Measurements from ENCODE around the gene NHLRC4.

NHLRC4 gene

DNA sequence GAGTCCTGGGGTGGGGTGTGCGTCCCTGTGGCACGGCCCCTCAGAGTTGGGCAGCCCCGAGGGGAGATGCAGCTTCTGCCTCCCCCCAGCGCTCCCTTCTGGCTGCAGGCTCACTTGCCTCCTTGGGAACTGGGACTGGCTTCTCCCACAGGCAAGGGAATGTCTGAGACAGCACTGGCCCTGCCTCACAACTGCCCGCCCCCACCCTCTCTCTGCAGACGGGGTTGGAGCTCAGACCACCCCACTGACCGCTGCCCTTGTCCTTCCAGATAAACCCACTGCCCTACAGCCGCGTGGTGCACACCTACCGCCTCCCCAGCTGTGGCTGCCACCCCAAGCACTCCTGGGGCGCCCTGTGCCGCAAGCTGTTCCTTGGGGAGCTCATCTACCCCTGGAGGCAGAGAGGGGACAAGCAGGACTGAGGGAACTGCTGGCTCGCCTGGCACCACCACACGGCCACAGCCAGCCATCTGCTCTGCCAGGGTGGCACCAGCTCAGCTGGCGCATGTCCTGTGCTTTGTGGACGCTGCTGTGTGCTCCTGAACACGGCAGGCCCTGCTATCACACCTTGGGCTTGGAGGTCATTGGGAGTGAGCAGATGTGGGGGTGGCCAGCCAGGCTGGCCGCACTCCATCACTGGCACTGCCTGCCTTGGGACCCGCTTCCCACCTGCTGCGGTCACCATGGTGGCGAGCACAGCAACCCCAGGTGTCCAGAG is 16.0 kb downstream of the NHLRC4 start:
- no peak for DNase-seq (ENCODE audit: low read depth, low spot score)

DNA sequence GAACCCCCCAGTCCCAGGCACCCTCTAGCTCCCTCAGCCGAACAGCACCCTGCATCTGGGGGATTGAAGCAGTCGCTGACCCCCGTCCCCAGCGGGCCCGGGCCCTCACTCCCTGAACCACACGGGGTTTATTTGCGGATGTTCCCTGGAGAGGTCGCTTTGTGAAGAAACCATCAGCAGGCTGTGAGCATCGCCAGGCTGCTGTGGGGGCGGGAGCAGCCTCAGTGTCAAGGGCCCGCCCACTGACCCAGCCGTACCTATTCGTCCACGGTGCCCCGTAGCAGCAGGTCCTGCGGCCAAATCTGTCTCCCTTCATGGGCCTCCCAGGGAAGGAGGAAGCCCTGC is 16.6 kb downstream of the NHLRC4 start:
- no peak for DNase-seq (ENCODE audit: low read depth, low spot score)

- DNase-seq (ENCODE audit: low read depth, low spot score) = no peak
Measured at GRCh38 chr16:583815-584591, 17.2 kb downstream of the NHLRC4 start.

GRCh38 chr16:585351-585750 is 18.5 kb downstream of the NHLRC4 start:
- DNase-seq (ENCODE audit: low read depth, low spot score) = no peak

DNA sequence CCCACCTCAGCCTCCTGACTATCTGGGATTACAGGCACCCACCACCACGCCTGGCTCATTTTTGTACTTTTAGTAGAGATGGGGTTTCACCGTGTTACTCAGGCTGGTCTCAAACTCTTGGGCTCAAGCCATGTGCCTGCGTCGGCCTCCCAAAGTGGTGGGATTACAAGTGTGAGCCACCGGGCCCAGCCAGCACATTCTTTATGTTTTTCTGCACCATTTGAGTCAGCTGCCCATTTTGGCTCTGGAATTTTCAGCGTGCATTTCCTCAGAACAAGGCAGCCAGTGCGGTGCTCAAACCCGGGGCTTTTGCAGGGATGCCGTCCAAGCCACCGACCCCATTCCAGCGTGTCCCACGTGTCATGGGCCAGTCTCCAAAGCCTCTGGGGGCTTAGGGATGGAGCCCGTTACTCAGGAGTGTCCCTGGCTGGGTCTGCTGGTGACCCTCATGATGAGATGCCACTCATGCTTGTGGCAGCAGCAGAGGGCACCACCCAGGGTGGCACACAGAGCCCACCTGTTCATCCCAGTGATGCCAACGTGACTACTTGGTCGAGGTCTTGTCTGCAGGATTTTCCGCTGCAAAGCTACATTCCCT is 19.3 kb downstream of the NHLRC4 start:
- no peak for DNase-seq (ENCODE audit: low read depth, low spot score)

GRCh38 chr16:586645-587590 is 20.1 kb downstream of the NHLRC4 start:
- DNase-seq (ENCODE audit: low read depth, low spot score) = no peak

DNA sequence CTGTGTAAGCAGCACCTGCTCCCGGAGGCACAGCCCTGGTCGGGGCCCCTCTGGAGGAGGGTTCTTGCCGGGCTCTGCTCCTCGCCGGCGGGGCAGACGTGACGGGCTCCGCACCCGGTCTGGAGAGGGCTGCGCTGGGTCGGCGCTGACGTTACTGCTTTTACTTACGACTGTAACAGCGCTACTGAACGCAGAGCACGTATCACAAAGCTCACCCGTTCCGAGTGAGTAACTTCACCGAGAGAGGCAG is 21.8 kb downstream of the NHLRC4 start:
- DNase-seq (ENCODE audit: low read depth, low spot score) = no peak

DNA sequence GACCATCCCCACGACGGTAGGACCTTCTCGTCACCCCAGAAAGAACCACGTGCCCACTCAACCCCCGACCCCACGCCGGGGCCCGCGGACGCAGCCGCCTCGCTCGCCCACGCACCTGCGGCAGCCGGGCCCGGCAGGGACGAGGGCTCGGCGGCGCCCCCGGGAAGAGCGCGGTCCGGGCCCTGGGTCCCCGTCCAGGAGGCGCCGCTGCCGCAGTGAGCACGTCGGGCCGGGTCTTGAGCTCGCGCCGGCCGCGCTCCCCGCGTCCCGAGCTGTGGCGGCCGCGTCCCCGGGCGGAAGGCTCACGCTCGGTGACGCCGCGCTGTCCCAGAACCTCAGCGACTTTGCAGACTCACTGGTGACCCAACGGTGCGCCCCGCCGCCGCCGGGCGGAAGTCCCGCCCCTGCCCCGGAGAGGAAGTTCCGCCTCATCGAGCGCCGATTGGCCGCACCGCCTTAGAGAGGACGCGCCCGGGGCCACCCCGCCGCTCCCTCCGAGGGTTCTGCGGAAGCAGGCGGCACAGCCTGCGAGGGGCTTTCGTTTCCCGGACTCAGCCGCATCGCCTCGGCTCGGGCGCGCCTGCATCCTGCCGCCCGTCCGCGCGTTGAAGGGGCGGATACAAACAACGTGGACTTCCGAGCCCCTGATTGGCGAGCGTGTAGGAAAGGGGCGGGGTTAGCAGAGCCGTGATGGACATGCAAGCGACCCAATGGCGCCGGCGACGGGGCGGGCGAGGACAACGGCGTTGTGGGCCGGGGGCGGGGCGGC is 22.3 kb downstream of the NHLRC4 start:
- peak; percentile 88 for DNase-seq (ENCODE audit: low read depth, low spot score)

GRCh38 chr16:589658-590187 is 22.9 kb downstream of the NHLRC4 start, which contains the start of gene RAB40C:
TSS of gene RAB40C (plus strand) at chr16:590066. CDS start at chr16:590292, 226 bp downstream.
- peak; percentile 95 for DNase-seq (ENCODE audit: low read depth, low spot score)

DNA sequence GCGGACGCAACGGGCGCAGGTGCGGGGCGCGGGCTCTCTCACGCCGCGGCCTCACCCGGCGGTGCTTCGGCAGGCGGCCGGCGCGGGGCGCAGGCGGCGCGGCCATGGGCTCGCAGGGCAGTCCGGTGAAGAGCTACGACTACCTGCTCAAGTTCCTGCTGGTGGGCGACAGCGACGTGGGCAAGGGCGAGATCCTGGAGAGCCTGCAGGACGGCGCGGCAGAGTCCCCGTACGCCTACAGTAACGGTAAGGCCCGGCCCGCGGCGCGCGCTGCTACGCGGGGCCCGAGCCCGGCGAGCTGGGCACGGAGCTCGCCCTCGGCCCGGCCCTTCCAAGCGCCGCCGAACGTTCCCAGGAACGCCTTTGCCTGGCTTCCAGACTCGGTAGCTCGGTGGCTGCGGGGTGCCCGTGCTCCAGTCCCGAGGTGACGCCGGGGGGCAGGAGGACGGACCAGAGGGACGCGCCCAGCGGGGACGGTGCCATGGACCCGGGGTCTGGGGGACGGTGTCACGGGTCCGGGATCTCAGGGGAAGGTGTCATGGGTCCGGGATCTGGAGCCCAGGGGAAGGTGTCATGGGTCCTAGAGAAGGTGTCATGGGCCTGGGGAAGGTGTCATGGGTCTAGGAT is 23.5 kb downstream of the NHLRC4 start:
- no peak for DNase-seq (ENCODE audit: low read depth, low spot score)

DNA sequence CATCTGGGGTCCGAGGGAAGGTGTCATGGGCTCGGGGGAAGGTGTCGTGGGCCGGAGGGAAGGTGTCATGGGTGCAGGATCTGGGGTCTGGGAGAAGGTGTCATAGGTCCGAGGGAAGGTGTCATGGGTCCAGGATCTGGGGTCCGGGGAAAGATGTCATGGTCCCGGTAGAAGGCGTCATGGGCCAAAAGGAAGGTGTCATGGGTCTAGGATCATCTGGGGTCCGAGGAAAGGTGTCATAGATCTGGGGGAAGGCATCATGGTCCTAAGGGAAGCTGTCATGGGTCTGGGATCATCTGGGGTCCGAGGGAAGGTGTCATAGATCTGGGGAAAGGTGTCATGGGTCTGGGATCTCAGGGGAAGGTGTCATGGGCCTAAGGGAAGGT is 24.0 kb downstream of the NHLRC4 start:
- DNase-seq (ENCODE audit: low read depth, low spot score) = no peak

DNA sequence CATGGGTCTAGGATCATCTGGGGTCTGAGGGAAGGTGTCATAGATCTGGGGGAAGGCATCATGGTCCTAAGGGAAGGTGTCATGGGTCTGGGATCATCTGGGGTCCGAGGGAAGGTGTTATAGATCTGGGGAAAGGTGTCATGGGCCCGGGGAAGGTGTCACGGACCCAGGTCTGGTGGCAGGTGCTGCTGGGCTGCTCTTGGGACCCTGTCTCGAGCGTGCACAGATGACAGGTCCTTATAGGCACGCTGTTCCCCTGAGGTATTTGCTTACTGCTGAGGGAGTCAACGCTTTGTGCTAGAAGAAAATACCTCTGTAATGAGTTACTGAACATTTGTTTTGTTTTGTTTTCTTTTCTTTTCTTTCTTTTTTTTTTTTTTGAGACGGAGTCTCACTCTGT is 24.4 kb downstream of the NHLRC4 start:
- DNase-seq (ENCODE audit: low read depth, low spot score) = no peak

- no peak for DNase-seq (ENCODE audit: low read depth, low spot score)
Measured at GRCh38 chr16:591892-592517, 25.2 kb downstream of the NHLRC4 start.

- peak; percentile 44 for DNase-seq (ENCODE audit: low read depth, low spot score)
Measured at GRCh38 chr16:592518-593306, 25.9 kb downstream of the NHLRC4 start.

DNA sequence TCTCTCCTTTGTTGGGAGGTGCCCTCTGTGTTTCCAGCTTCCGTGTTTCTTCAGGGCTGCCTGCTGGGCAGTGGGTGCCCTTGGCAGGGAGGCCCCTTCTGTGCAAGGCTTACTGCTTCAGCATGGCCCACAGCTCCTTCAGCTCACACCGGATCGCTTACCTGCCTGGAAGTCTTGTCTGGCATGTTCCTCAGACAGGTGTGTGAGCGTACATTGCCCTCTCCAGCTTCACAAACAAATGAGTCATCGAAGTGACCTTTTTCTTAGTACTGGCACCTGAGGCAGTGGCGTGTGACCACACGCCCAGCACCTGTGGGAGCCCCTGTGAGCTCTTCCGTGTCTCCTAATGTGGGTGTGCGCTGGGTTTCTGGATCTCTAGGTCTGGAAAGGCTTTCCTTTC is 26.6 kb downstream of the NHLRC4 start:
- no peak for DNase-seq (ENCODE audit: low read depth, low spot score)

- no peak for DNase-seq (ENCODE audit: low read depth, low spot score)
Measured at GRCh38 chr16:593807-594206, 27.0 kb downstream of the NHLRC4 start.

DNA sequence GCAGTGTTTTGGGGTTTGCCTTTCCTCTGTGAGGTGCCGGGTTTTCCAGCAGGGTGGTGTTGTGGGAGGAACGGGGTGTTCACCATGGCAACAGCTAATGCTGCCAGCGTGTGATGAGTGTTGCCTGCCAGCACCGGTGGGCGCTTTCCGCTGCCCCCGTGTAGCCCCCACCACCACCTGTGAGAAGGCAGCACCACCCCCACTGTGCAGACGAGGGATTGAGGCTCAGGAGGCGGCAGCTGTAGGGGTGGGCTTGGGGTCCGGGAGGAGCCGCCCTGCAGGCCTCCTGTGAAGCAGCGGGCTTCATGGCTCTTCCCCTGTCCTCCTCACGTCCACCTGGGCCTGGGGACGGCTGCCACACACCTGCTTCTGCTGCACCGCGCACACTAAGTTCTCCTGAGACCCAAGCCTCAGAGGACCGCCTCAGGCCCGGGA is 28.3 kb downstream of the NHLRC4 start:
- no peak for DNase-seq (ENCODE audit: low read depth, low spot score)

GRCh38 chr16:595942-596735 is 29.3 kb downstream of the NHLRC4 start:
- no peak for DNase-seq (ENCODE audit: low read depth, low spot score)

GRCh38 chr16:596736-597060 is 29.9 kb downstream of the NHLRC4 start:
- DNase-seq (ENCODE audit: low read depth, low spot score) = no peak
